ENCODE measurements around the gene PITHD1.

DNA sequence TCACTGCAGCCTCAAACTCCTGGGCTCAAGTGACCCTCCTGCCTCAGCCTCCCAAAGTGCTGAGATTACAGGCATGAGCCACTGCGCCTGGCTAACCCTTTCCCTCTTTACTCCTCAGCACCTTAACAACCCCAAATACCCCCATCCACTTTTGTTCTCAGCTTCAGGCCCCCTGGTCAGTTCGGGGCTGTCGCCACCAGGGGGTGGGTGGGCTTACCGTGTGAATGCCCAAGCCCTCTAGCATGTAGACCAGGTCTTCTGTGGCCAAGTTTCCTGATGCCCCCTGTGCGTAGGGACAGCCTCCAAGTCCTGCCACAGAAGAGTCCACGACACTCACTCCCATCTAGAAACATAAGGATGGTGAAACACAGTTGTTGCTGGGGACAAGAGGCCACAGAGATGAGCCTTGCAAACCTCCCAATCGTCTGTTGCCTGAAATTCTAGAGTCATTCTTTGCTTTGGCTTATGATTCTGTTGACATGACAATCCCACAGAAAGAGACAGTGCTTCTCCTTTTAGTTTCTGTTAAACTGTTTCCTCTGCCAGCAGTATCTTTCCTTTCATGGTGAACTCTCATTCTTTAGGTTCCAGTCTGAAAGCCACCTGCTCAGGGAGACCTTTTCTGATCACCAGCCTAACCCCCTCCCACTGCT lies 26.1 kb downstream of the PITHD1 start:
- TF ChIP-seq, protein P1, sequence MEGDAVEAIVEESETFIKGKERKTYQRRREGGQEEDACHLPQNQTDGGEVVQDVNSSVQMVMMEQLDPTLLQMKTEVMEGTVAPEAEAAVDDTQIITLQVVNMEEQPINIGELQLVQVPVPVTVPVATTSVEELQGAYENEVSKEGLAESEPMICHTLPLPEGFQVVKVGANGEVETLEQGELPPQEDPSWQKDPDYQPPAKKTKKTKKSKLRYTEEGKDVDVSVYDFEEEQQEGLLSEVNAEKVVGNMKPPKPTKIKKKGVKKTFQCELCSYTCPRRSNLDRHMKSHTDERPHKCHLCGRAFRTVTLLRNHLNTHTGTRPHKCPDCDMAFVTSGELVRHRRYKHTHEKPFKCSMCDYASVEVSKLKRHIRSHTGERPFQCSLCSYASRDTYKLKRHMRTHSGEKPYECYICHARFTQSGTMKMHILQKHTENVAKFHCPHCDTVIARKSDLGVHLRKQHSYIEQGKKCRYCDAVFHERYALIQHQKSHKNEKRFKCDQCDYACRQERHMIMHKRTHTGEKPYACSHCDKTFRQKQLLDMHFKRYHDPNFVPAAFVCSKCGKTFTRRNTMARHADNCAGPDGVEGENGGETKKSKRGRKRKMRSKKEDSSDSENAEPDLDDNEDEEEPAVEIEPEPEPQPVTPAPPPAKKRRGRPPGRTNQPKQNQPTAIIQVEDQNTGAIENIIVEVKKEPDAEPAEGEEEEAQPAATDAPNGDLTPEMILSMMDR (IDR thresholded peaks at IDR 0.05), result no peak
- no peak for TF ChIP-seq ZFX (IDR thresholded peaks at IDR 0.05; ENCODE audit: borderline replicate concordance)

Data from 22Rv1 (cell line).